GM15510 (cell line): Measurements from ENCODE around the gene CEP55.

ENCODE experiments used
- POLR2A ChIP-seq: IDR thresholded peaks from 3 replicates; pipeline ENCODE4 v1.6.1; 2011; ENCODE audit warnings: borderline replicate concordance; ENCODE audit not compliant: insufficient read length; ENCODE audit errors: extremely low read depth

Gene CEP55

GRCh38 chr10:93518531-93518930, 22.1 kb downstream of the CEP55 start:
- TF ChIP-seq POLR2A = no peak

GRCh38 chr10:93535293-93535692, 38.9 kb downstream of the CEP55 start:
- TF ChIP-seq POLR2A = no peak

GRCh38 chr10:93541402-93542357, 45.3 kb downstream of the CEP55 start:
- TF ChIP-seq POLR2A = no peak

- TF ChIP-seq POLR2A = no peak
Measured at GRCh38 chr10:93542358-93542791, 46.0 kb downstream of the CEP55 start.

GRCh38 chr10:93547522-93547921, 51.1 kb downstream of the CEP55 start:
- TF ChIP-seq POLR2A = no peak

- no peak for TF ChIP-seq POLR2A
Measured at GRCh38 chr10:93548376-93549071, 52.1 kb downstream of the CEP55 start.

GRCh38 chr10:93550606-93551005, 54.2 kb downstream of the CEP55 start:
- no peak for TF ChIP-seq POLR2A

- no peak for TF ChIP-seq POLR2A
Measured at GRCh38 chr10:93552780-93553179, 56.4 kb downstream of the CEP55 start.

GRCh38 chr10:93553482-93554315, 57.3 kb downstream of the CEP55 start:
- TF ChIP-seq POLR2A = no peak

GRCh38 chr10:93554316-93554663, 57.9 kb downstream of the CEP55 start:
- no peak for TF ChIP-seq POLR2A

GRCh38 chr10:93554760-93555432, 58.5 kb downstream of the CEP55 start:
- TF ChIP-seq POLR2A = no peak

- TF ChIP-seq POLR2A = no peak
Measured at GRCh38 chr10:93559490-93559889, 63.1 kb downstream of the CEP55 start.

- no peak for TF ChIP-seq POLR2A
Measured at GRCh38 chr10:93560541-93560940, 64.1 kb downstream of the CEP55 start.

- TF ChIP-seq POLR2A = no peak
Measured at GRCh38 chr10:93565446-93565845, 69.0 kb downstream of the CEP55 start.

- TF ChIP-seq POLR2A = no peak
Measured at GRCh38 chr10:93566435-93567276, 70.2 kb downstream of the CEP55 start, which contains the start of gene FFAR4. Gene FFAR4, plus strand, starts transcription at chr10:93566665. Its CDS starts 56 bp downstream, at chr10:93566721.
